Measurements from ENCODE around the gene ELMO1. TPM values are rescaled to one million over a fixed set of nuclear protein-coding genes. Genes with fewer than 3 reads are reported as not detected.

The ELMO1 gene
- total RNA-seq, 6 donors from 2014 or later, result 51.4 to 204 (median 73.7) TPM

DNA sequence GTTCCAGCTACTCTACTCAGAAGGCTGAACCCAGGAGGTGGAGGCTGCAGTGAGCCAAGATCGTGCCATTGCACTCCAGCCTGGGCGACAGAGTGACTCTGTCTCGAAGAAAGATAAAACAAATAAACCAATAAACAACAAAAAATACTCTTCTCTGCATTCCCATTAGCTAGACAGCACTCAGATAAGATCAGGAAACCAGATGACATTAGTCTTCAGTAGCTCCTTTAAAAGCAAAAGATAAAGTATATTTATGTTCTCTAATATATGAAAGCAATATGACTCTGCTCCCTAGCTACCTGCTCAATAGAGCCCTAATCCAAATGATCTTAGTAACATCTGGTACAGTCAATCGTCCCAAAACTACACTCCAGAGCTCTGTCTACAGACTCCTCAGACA lies 212.9 kb downstream of the ELMO1 start:
- Histone ChIP-seq H3K27me3 (no peaks in the 10 kb centered on the region), H3K4me1 (peaks cover 0 to 3% (median 0%) of the 10 kb centered on the region in 4 donors), H3K9me3 (no peaks in the 10 kb centered on the region), H3K27ac (no peak overlapping the region), H3K4me3 (no peak overlapping the region), H3K36me3 (no peaks in the 10 kb centered on the region)
- no peak for DNase-seq
- no peak for ATAC-seq (ENCODE audit: low FRiP score in 2 of 2)
- WGBS, 2 donors, result 57 to 67% methylated on average over 4 of the region's 4 CpGs
- TF ChIP-seq POLR2A (IDR thresholded peaks at IDR 0.05), result no peak
- no peak for TF ChIP-seq POLR2AphosphoS5 (IDR thresholded peaks at IDR 0.05)
- TF ChIP-seq, protein P1, sequence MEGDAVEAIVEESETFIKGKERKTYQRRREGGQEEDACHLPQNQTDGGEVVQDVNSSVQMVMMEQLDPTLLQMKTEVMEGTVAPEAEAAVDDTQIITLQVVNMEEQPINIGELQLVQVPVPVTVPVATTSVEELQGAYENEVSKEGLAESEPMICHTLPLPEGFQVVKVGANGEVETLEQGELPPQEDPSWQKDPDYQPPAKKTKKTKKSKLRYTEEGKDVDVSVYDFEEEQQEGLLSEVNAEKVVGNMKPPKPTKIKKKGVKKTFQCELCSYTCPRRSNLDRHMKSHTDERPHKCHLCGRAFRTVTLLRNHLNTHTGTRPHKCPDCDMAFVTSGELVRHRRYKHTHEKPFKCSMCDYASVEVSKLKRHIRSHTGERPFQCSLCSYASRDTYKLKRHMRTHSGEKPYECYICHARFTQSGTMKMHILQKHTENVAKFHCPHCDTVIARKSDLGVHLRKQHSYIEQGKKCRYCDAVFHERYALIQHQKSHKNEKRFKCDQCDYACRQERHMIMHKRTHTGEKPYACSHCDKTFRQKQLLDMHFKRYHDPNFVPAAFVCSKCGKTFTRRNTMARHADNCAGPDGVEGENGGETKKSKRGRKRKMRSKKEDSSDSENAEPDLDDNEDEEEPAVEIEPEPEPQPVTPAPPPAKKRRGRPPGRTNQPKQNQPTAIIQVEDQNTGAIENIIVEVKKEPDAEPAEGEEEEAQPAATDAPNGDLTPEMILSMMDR (IDR thresholded peaks at IDR 0.05), result no peak
- no peak for TF ChIP-seq EP300 (IDR thresholded peaks at IDR 0.05)

DNA sequence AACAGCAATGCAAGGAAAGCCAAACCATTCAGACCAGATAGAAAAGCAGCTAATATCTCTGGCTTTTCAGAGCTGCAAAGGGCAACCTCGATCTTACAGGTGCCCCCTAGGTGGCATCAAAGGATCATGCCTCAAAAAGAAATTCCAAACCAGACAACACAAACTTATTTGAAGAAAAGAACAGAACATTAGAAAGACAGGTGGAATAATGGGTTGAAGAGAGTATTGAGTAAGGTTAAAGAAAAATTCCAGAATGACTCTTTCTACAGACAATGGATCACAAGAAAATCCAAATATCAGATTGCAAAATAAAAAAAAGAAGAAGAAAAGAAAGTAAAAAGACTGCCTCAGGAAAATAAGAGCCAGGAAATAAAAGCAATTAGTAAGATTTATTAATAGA lies 213.7 kb downstream of the ELMO1 start:
- ATAC-seq (ENCODE audit: low FRiP score in 2 of 2) (no peak), DNase-seq (no peak)
- H3K9me3 ChIP-seq, result no peaks in the 10 kb centered on the region
- no peak overlapping the region for H3K27ac ChIP-seq
- H3K36me3 ChIP-seq, result no peaks in the 10 kb centered on the region
- TF ChIP-seq, protein P1 (IDR thresholded peaks at IDR 0.05), result peak in 5 of 6 experiments; percentile 26 to 46 (median 34)
- TF ChIP-seq POLR2A (IDR thresholded peaks at IDR 0.05), result no peak
- TF ChIP-seq EP300 (IDR thresholded peaks at IDR 0.05), result no peak
- H3K27me3 ChIP-seq, result no peaks in the 10 kb centered on the region
- peaks cover 0 to 3% (median 0%) of the 10 kb centered on the region in 4 donors for H3K4me1 ChIP-seq
- H3K4me3 ChIP-seq, result no peak overlapping the region
- WGBS, 2 donors, result 20 to 32% methylated on average over 1 of the region's 1 CpG

DNA sequence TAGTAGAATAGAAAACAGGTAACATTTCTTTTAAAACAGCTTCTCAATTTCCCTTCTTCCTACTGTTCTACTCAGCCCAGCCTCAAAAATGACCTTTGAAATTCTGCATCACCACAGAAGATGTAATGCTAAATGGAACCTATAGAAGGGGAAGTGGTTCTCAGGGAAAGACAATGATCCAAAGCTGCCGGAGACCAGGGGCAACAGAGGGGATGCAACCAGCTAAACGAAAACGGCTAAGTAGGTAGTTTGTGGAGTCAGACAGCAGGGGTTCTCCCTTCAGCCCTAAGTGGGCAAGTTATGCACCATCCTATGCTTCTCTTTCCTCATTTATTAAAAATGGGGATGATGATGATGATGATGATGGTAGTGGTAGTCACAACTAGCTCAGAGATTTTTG lies 214.3 kb downstream of the ELMO1 start:
- Histone ChIP-seq H3K4me1 (peaks cover 0 to 3% (median 0%) of the 10 kb centered on the region in 4 donors), H3K27ac (no peak overlapping the region), H3K27me3 (no peaks in the 10 kb centered on the region), H3K36me3 (no peaks in the 10 kb centered on the region), H3K4me3 (no peak overlapping the region), H3K9me3 (no peaks in the 10 kb centered on the region)
- ATAC-seq (ENCODE audit: low FRiP score in 2 of 2), result no peak
- DNase-seq, result no peak
- WGBS, 2 donors, result 65 to 75% methylated on average over 3 of the region's 3 CpGs
- no peak for TF ChIP-seq POLR2A (IDR thresholded peaks at IDR 0.05)
- TF ChIP-seq, protein P1 (IDR thresholded peaks at IDR 0.05), result no peak
- no peak for TF ChIP-seq EP300 (IDR thresholded peaks at IDR 0.05)
- no peak for TF ChIP-seq POLR2AphosphoS5 (IDR thresholded peaks at IDR 0.05)

DNA sequence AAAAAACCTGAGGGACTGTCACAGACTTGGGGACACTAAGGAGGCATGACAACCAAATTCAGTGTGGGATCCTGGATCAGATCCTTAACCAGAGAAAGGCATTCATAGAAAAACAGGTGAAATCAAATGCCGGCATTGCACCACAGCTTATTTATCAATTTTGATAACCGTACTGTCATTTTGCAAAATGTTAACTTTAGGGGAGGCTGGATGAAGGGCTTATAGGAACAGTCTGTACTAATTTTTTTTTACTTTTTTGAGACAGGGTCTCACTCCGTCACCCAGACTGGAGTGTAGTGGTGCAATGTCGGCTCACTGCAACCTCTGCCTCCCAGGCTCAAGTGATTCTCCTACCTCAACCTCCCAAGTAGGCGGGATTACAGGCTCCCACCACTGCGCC lies 217.1 kb downstream of the ELMO1 start:
- TF ChIP-seq POLR2AphosphoS5 (IDR thresholded peaks at IDR 0.05) (no peak), EP300 (IDR thresholded peaks at IDR 0.05) (no peak), POLR2A (IDR thresholded peaks at IDR 0.05) (no peak)
- TF ChIP-seq, protein P1 (IDR thresholded peaks at IDR 0.05), result no peak
- DNase-seq (no peak), ATAC-seq (ENCODE audit: low FRiP score in 2 of 2) (no peak)
- Histone ChIP-seq H3K4me3 (no peak overlapping the region), H3K36me3 (no peaks in the 10 kb centered on the region), H3K4me1 (peaks cover 0 to 3% (median 0%) of the 10 kb centered on the region in 4 donors), H3K27ac (no peak overlapping the region), H3K27me3 (no peaks in the 10 kb centered on the region), H3K9me3 (no peaks in the 10 kb centered on the region)
- WGBS, 2 donors, result 96 to 98% methylated on average over 6 of the region's 6 CpGs

DNA sequence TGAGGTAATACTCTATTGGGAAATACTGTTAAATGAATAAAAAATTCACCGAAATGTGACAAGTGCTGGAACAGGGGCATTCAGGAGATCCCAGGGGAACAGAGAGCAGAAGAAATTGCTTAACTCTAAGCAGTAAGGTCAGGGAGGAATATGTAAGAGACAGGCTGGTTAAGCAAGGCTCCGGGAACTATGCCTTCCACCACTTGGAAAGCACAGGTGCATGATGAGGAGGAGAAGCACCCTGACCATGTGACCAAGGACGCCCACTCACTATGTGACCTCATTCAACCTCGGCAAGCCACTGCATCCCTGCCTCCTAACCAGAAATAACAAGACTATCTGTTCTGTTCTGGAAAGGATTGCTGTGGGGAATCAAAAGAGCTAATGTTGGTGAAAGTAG lies 218.4 kb downstream of the ELMO1 start:
- no peaks in the 10 kb centered on the region for H3K9me3 ChIP-seq
- no peak for DNase-seq
- no peaks in the 10 kb centered on the region for H3K4me1 ChIP-seq
- H3K4me3 ChIP-seq, result no peak overlapping the region
- no peak overlapping the region for H3K27ac ChIP-seq
- no peaks in the 10 kb centered on the region for H3K36me3 ChIP-seq
- no peaks in the 10 kb centered on the region for H3K27me3 ChIP-seq
- no peak for TF ChIP-seq POLR2A (IDR thresholded peaks at IDR 0.05)
- TF ChIP-seq, protein P1 (IDR thresholded peaks at IDR 0.05), result no peak
- no peak for TF ChIP-seq POLR2AphosphoS5 (IDR thresholded peaks at IDR 0.05)
- TF ChIP-seq EP300 (IDR thresholded peaks at IDR 0.05), result no peak
- ATAC-seq (ENCODE audit: low FRiP score in 2 of 2), result peak in 1 of 2 donors; percentile 86
- 60 to 69% methylated on average over 4 of the region's 4 CpGs for WGBS, 2 donors
